Trophoblast cell (in vitro differentiated cells and primary cell): ENCODE data around the gene TBX5.

Experiments used
- DNase-seq, 2 donors: peaks; one replicate each; pipeline ENCODE4 v3.0.0-alpha.2; 2016
- H2AFZ ChIP-seq: 2 replicates; pipeline ENCODE4 v1.6.1; 2013; ENCODE audit warnings: low read length, moderate library complexity, mild to moderate bottlenecking; ENCODE audit not compliant: insufficient read depth, poor library complexity
- H2AK5ac ChIP-seq: 2 replicates; pipeline ENCODE4 v1.6.1; 2013; ENCODE audit warnings: mild to moderate bottlenecking, low read length
- H2BK120ac ChIP-seq: 2 replicates; pipeline ENCODE4 v1.6.1; 2013; ENCODE audit warnings: low read length, mild to moderate bottlenecking, moderate library complexity; ENCODE audit not compliant: insufficient read depth, poor library complexity
- H2BK12ac ChIP-seq: 2 replicates; pipeline ENCODE4 v1.6.1; 2013; ENCODE audit warnings: mild to moderate bottlenecking, low read length, moderate library complexity
- H2BK5ac ChIP-seq: 2 replicates; pipeline ENCODE4 v1.6.1; 2013; ENCODE audit warnings: low read length, low read depth, moderate library complexity, mild to moderate bottlenecking; ENCODE audit not compliant: poor library complexity
- H3K14ac ChIP-seq: 2 replicates; pipeline ENCODE4 v1.6.1; 2013; ENCODE audit warnings: mild to moderate bottlenecking, low read length
- H3K18ac ChIP-seq: 2 replicates; pipeline ENCODE4 v1.6.1; 2013; ENCODE audit warnings: mild to moderate bottlenecking, low read length
- H3K23ac ChIP-seq: 2 replicates; pipeline ENCODE4 v1.6.1; 2013; ENCODE audit warnings: low read length
- H3K27ac ChIP-seq: 2 replicates; pipeline ENCODE4 v1.5.1; 2013; ENCODE audit warnings: low read depth, mild to moderate bottlenecking, inconsistent platforms, low read length, moderate library complexity
- H3K27me3 ChIP-seq: 2 replicates; pipeline ENCODE4 v1.6.1; 2013; ENCODE audit warnings: inconsistent platforms, mild to moderate bottlenecking, low read length, moderate library complexity; ENCODE audit not compliant: insufficient read depth
- H3K36me3 ChIP-seq, 2 experiments: 1 replicate in 1 of 2; 2 replicates in 1 of 2; pipeline ENCODE4 v1.6.1; 2013; ENCODE audit warnings: low read length in 2 of 2, mild to moderate bottlenecking in 2 of 2, moderate library complexity in 1 of 2; ENCODE audit not compliant: insufficient read depth in 2 of 2, control insufficient read depth in 1 of 2
- H3K4ac ChIP-seq: 2 replicates; pipeline ENCODE4 v1.6.1; 2013; ENCODE audit warnings: low read depth, mild to moderate bottlenecking, low read length, moderate library complexity
- H3K4me1 ChIP-seq, 2 experiments: 1 replicate in 1 of 2; 2 replicates in 1 of 2; pipeline ENCODE4 v1.6.1; 2013; ENCODE audit warnings: low read length in 2 of 2, mild to moderate bottlenecking in 2 of 2, moderate library complexity in 1 of 2; ENCODE audit not compliant: insufficient read depth in 2 of 2, control insufficient read depth in 1 of 2
- H3K4me2 ChIP-seq: 2 replicates; pipeline ENCODE4 v1.6.1; 2013; ENCODE audit warnings: inconsistent platforms, mild to moderate bottlenecking, low read length, moderate library complexity
- H3K4me3 ChIP-seq: 2 replicates; pipeline ENCODE4 v1.5.1; 2013; ENCODE audit warnings: mild to moderate bottlenecking, low read depth, low read length, inconsistent platforms
- H3K79me1 ChIP-seq: one replicate; pipeline ENCODE4 v1.6.1; 2013; ENCODE audit warnings: low read length
- H3K79me2 ChIP-seq: 2 replicates; pipeline ENCODE4 v1.6.1; 2013; ENCODE audit warnings: low read length, mild to moderate bottlenecking; ENCODE audit not compliant: control insufficient read depth, insufficient read depth, poor library complexity
- H3K9ac ChIP-seq: 2 replicates; pipeline ENCODE4 v1.6.1; 2013; ENCODE audit warnings: mild to moderate bottlenecking, low read length
- H3K9me3 ChIP-seq: 2 replicates; pipeline ENCODE4 v1.6.1; 2013; ENCODE audit warnings: low read depth, mild to moderate bottlenecking, control low read depth, inconsistent platforms, low read length; ENCODE audit not compliant: insufficient read depth
- H4K12ac ChIP-seq: 2 replicates; pipeline ENCODE4 v1.6.1; 2013; ENCODE audit warnings: low read depth, mild to moderate bottlenecking, low read length, moderate library complexity
- H4K8ac ChIP-seq: 2 replicates; pipeline ENCODE4 v1.6.1; 2013; ENCODE audit warnings: low read depth, mild to moderate bottlenecking, low read length, moderate library complexity
- H4K91ac ChIP-seq: one replicate; pipeline ENCODE4 v1.6.1; 2013; ENCODE audit warnings: low read depth, mild to moderate bottlenecking, low read length, moderate library complexity
- WGBS: extraction: QIAGEN DNeasy Blood & Tissue Kit; methylation state at CpG from one replicate; pipeline ENCODE4 v1.1.7; 2013; ENCODE audit warnings: missing lambda C conversion rate; ENCODE audit not compliant: insufficient read length, insufficient coverage; ENCODE audit errors: extremely low coverage; 5-methylcytosine and 5-hydroxymethylcytosine counted together

TBX5 gene

DNA sequence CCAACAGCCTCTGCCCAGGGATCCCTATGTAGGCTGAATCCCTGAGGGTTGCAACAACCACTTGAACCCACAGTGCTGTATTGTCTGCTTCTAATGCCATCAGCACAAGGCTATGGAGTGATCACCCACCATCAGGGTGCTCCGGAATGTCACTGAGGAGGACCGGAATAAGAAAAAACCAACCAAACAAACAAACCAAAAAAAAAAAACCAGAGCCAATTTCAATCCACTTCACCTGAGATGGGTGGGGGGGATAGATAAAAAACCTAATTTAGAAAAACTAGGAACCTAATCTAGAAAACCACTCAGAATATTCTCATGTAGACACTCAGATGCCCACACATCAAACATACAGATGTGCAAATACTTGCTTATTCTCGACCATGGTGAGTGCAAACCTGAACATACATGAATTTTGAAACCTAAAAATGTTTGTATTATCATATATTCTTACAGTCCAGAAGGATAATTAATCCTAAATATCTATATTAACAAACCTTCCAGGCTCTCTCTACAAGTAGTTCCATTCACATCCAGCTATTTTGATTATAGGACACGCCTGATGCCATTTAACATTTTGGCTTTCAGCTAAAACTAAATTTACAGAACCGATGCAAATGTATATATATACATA is 3.7 kb downstream of the TBX5 start:
- H3K4ac ChIP-seq: no peak overlapping the region
- H3K14ac ChIP-seq: no peak overlapping the region
- no peak overlapping the region for H4K12ac ChIP-seq
- no peak overlapping the region for H3K18ac ChIP-seq
- peaks cover 92% of the 10 kb centered on the region for H3K27me3 ChIP-seq
- H4K8ac ChIP-seq: no peak overlapping the region
- peaks cover 12% of the 10 kb centered on the region for H3K9me3 ChIP-seq
- no peak overlapping the region for H2BK12ac ChIP-seq
- WGBS: no CpG with 5 or more reads among the region's 5 CpGs
- no peak overlapping the region for H3K27ac ChIP-seq
- H3K79me1 ChIP-seq: no peaks in the 10 kb centered on the region
- peak overlapping the region; percentile 31 for H3K9ac ChIP-seq
- H4K91ac ChIP-seq: no peak overlapping the region
- no peak overlapping the region for H2BK120ac ChIP-seq
- H3K4me2 ChIP-seq: no peak overlapping the region
- no peaks in the 10 kb centered on the region for H3K79me2 ChIP-seq
- no peak overlapping the region for H2AK5ac ChIP-seq
- no peak for DNase-seq
- H2AFZ ChIP-seq: no peak overlapping the region
- no peak overlapping the region for H3K4me3 ChIP-seq
- H2BK5ac ChIP-seq: no peak overlapping the region
- H3K36me3 ChIP-seq: no peaks in the 10 kb centered on the region
- H3K23ac ChIP-seq: no peak overlapping the region
- peaks cover 0 to 2% of the 10 kb centered on the region in 2 experiments for H3K4me1 ChIP-seq

DNA sequence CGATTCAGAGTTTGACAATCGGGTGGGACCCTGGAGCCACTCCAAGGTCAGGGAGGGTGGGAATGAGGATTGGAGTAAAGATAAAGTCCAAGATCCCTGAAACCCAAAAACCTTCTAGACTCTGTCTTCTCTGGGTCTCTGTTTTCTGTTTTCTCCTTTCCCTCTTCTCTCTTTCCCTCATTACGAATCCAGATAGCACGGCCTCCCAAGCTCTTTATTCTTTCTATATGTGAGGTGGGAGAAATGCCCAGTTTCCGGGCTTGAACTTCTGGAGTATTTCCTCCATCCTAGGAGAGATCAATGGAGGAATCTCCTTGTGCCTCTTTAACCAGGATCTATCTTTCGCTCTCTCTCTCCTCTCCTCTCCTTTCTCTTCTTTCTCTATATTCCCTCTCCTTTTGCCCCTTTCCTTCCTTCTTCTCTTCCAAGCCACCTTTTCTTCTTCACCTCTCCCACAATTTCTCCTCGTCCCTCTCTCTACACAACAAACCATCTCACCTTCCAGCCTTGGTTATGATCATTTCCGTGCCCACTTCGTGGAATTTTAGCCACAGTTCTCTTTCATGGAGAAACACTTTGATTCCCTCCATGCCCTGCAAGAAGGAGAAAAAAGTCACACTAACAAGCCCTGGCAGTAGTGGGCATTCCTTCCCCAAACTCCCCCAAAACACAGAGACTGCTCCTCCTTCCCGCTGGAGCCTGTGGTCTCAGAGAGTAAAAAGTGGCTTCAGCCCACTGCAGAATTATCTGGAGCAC is 4.4 kb downstream of the TBX5 start:
- H4K91ac ChIP-seq: no peak overlapping the region
- no peak overlapping the region for H2AK5ac ChIP-seq
- no peak overlapping the region for H2BK5ac ChIP-seq
- H3K36me3 ChIP-seq: no peaks in the 10 kb centered on the region
- H4K12ac ChIP-seq: no peak overlapping the region
- no peak overlapping the region for H2BK120ac ChIP-seq
- WGBS: 100% methylated on average over 1 of the region's 10 CpGs
- peak overlapping the region; percentile 31 for H3K9ac ChIP-seq
- DNase-seq: no peak
- no peak overlapping the region for H3K18ac ChIP-seq
- no peak overlapping the region for H3K14ac ChIP-seq
- no peak overlapping the region for H2BK12ac ChIP-seq
- no peak overlapping the region for H3K23ac ChIP-seq
- no peak overlapping the region for H3K27ac ChIP-seq
- no peaks in the 10 kb centered on the region for H3K79me1 ChIP-seq
- H3K4me1 ChIP-seq: peaks cover 0 to 2% of the 10 kb centered on the region in 2 experiments
- no peak overlapping the region for H3K4me3 ChIP-seq
- H2AFZ ChIP-seq: no peak overlapping the region
- H3K27me3 ChIP-seq: peaks cover 92% of the 10 kb centered on the region
- H3K4me2 ChIP-seq: no peak overlapping the region
- no peak overlapping the region for H3K4ac ChIP-seq
- peaks cover 14% of the 10 kb centered on the region for H3K9me3 ChIP-seq
- H3K79me2 ChIP-seq: no peaks in the 10 kb centered on the region
- no peak overlapping the region for H4K8ac ChIP-seq

DNA sequence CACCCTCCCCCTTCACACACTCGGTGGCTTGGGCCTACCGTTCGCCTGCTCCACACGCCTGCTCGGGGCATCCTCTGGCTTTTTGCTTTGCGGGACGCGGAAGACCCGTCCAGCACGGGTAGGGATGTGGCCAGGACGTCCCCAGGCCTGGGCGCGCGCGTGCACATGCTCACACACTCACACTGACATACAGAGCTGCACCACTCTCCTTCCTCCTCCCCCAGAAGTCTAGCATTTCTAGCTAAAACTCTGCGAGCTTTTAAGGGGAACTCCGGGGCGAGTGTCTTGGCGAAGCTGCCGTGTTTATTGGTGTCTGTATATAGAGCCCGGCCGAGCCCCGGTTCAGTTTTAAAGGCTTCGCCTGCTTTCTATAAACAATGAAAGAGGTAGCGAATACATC is 5.0 kb downstream of the TBX5 start:
- no peak overlapping the region for H3K18ac ChIP-seq
- no CpG with 5 or more reads among the region's 25 CpGs for WGBS
- no peak overlapping the region for H2AK5ac ChIP-seq
- no peak overlapping the region for H2BK12ac ChIP-seq
- H3K27me3 ChIP-seq: peaks cover 93% of the 10 kb centered on the region
- no peak overlapping the region for H3K23ac ChIP-seq
- H3K9ac ChIP-seq: no peak overlapping the region
- H2AFZ ChIP-seq: no peak overlapping the region
- H4K91ac ChIP-seq: no peak overlapping the region
- no peaks in the 10 kb centered on the region for H3K79me1 ChIP-seq
- H2BK120ac ChIP-seq: no peak overlapping the region
- H3K4me3 ChIP-seq: no peak overlapping the region
- H4K12ac ChIP-seq: no peak overlapping the region
- no peak overlapping the region for H4K8ac ChIP-seq
- no peak overlapping the region for H3K4me2 ChIP-seq
- H3K9me3 ChIP-seq: peaks cover 16% of the 10 kb centered on the region
- no peak overlapping the region for H3K27ac ChIP-seq
- peaks cover 0 to 2% of the 10 kb centered on the region in 2 experiments for H3K4me1 ChIP-seq
- H3K79me2 ChIP-seq: no peaks in the 10 kb centered on the region
- DNase-seq: no peak
- no peak overlapping the region for H2BK5ac ChIP-seq
- no peak overlapping the region for H3K4ac ChIP-seq
- no peaks in the 10 kb centered on the region for H3K36me3 ChIP-seq
- H3K14ac ChIP-seq: no peak overlapping the region

DNA sequence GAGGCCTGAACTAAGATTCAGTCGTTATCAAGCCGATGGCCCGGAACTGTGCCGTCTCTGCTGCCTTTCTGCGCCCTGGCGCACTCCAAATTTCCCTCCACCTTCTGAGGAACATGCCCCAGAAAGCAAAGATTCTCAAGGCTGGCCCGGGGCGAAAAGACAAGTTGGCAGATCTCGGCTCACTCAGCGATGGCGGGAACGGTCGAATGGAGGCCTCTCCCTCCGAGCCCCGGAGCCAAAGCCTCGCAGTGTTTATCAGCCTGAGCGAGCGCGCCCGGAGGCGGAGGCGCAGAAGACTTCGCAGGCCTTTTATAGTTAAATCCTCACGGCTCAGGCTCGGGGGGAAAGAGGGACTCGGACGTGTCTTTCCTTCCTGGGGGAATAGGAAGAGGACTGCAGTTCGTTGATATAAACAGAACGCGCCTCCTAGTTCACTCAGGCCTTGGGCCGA is 5.6 kb downstream of the TBX5 start:
- H4K91ac ChIP-seq: no peak overlapping the region
- H2BK120ac ChIP-seq: no peak overlapping the region
- no peak overlapping the region for H2BK5ac ChIP-seq
- no peak overlapping the region for H3K27ac ChIP-seq
- H3K79me1 ChIP-seq: no peaks in the 10 kb centered on the region
- no peak overlapping the region for H3K4me2 ChIP-seq
- H3K14ac ChIP-seq: no peak overlapping the region
- H2AFZ ChIP-seq: no peak overlapping the region
- H4K8ac ChIP-seq: no peak overlapping the region
- H3K27me3 ChIP-seq: peaks cover 93% of the 10 kb centered on the region
- no peaks in the 10 kb centered on the region for H3K79me2 ChIP-seq
- WGBS: no CpG with 5 or more reads among the region's 31 CpGs
- H3K9ac ChIP-seq: no peak overlapping the region
- H3K4me1 ChIP-seq: peaks cover 0 to 2% of the 10 kb centered on the region in 2 experiments
- no peak overlapping the region for H3K4ac ChIP-seq
- no peak overlapping the region for H3K23ac ChIP-seq
- peaks cover 13% of the 10 kb centered on the region for H3K9me3 ChIP-seq
- H2BK12ac ChIP-seq: no peak overlapping the region
- no peak overlapping the region for H3K4me3 ChIP-seq
- no peak overlapping the region for H2AK5ac ChIP-seq
- no peaks in the 10 kb centered on the region for H3K36me3 ChIP-seq
- no peak overlapping the region for H3K18ac ChIP-seq
- no peak overlapping the region for H4K12ac ChIP-seq
- DNase-seq: no peak
